ENCODE data around the gene CS. TPM values are rescaled to one million over a fixed set of nuclear protein-coding genes. Genes with fewer than 3 reads are reported as not detected.

Gene CS
- total and polyA plus RNA-seq, 2 of the 4 experiments (the other 2 are of a cell fraction), result 139 to 146 TPM

GRCh38 chr12:56300644-56301464, 724 bp upstream of the CS start:
- peak overlapping the region; percentile 95 to 98 for H4K8ac ChIP-seq (ENCODE audit: low read depth in 2 of 2, low read length in 2 of 2)
- H2BK20ac ChIP-seq (ENCODE audit: low read depth, low read length), result no peak overlapping the region
- peak overlapping the region; percentile 82 for H3K23ac ChIP-seq (ENCODE audit: low read depth, low read length)
- peak overlapping the region; percentile 92 for H3K4ac ChIP-seq (ENCODE audit: low read depth, low read length)
- peak overlapping the region; percentile 68 for H2BK5ac ChIP-seq (ENCODE audit: low read depth, low read length, poor library complexity, severe bottlenecking)
- WGBS, 2 experiments (ENCODE audit: extremely low coverage in 2 of 2, insufficient read length in 1 of 2), result 45% methylated on average over 12 of the region's 21 CpGs; no CpG with 5 or more reads in 1 of the 2 experiments
- H2BK120ac ChIP-seq (ENCODE audit: low read depth, low read length), result peak overlapping the region; percentile 38
- peaks cover 11% of the 10 kb centered on the region for H3K9me1 ChIP-seq (ENCODE audit: insufficient read depth, low read length)
- H3K36me3 ChIP-seq (ENCODE audit: control insufficient read depth, insufficient read depth, low read length), result peaks cover 9% of the 10 kb centered on the region
- peak overlapping the region; percentile 65 for H2AK5ac ChIP-seq (ENCODE audit: low read depth, low read length)
- ChIA-PET CTCF (no interaction called here), POLR2A (ENCODE audit: unreplicated experiment) (interaction anchor here (0.6 to 0.7 kb wide), 3 partner anchors 10 to 104 kb away, joined by 3 to 4 read pairs (median 3); no protein-coding TSS in a partner anchor)
- peak overlapping the region; percentile 45 for H3K4me3 ChIP-seq (ENCODE audit: insufficient read depth, low read depth, low read length)
- H4K5ac ChIP-seq (ENCODE audit: low read depth, low read length), result peak overlapping the region; percentile 80
- no peaks in the 10 kb centered on the region for H3K9me3 ChIP-seq (ENCODE audit: control insufficient read depth, insufficient read depth, low read length)
- in situ Hi-C loops (cut with MboI; ENCODE audit: low sequenced_read_pairs) (no loop called here), dilution Hi-C loops (cut with HindIII; ENCODE audit: low sequenced_read_pairs, unreplicated experiment) (no loop called here), intact Hi-C loops (cut with micrococcal nuclease) (no loop called here)
- H3K27me3 ChIP-seq (ENCODE audit: control insufficient read depth, insufficient read depth, low read length), result no peaks in the 10 kb centered on the region
- TF ChIP-seq MXI1 (IDR thresholded peaks at IDR 0.05; ENCODE audit: borderline replicate concordance, low read depth, low read length) (no peak), FOS (IDR thresholded peaks at IDR 0.05; ENCODE audit: low read depth, low read length) (no peak), CEBPB (IDR thresholded peaks at IDR 0.05; ENCODE audit: low read depth, low read length) (no peak), ELK1 (IDR thresholded peaks at IDR 0.05; ENCODE audit: borderline replicate concordance, low read depth, low read length) (no peak), NFE2L2 (IDR thresholded peaks at IDR 0.05; ENCODE audit: low read depth, low read length) (no peak), RAD21 (IDR thresholded peaks at IDR 0.05; ENCODE audit: low read length) (no peak), SMC3 (IDR thresholded peaks at IDR 0.05; ENCODE audit: low read depth, low read length) (no peak)
- peak overlapping the region; percentile 81 for H3K4me2 ChIP-seq (ENCODE audit: low read depth, low read length)
- H4K91ac ChIP-seq (ENCODE audit: insufficient read depth, low read depth, low read length), result peak overlapping the region; percentile 89
- H3K56ac ChIP-seq (ENCODE audit: extremely low read depth, insufficient read depth, low read length), result peak overlapping the region; percentile 84
- ATAC-seq (ENCODE audit: low read depth) (peak; percentile 2), DNase-seq (no peak)
- H3K79me1 ChIP-seq (ENCODE audit: low read depth in 1 of 2, low read length in 2 of 2), result peaks cover 17 to 60% of the 10 kb centered on the region in 2 experiments
- H3K18ac ChIP-seq (ENCODE audit: low read depth, low read length), result peak overlapping the region; percentile 36; the same call in 1 of the 2 replicates
- peaks cover 11% of the 10 kb centered on the region; the same call in 1 of the 2 replicates for H4K20me1 ChIP-seq (ENCODE audit: insufficient read depth, low read length)
- peak overlapping the region; percentile 85 for H3K14ac ChIP-seq (replicated peaks; ENCODE audit: low read depth, low read length)
- H3K9ac ChIP-seq (ENCODE audit: low read depth, low read length), result peak overlapping the region; percentile 69
- BruUV-seq (replicated peaks), result no TSS peak
- peak overlapping the region; percentile 63 for H2AK9ac ChIP-seq (replicated peaks; ENCODE audit: low read depth, low read length, poor library complexity)
- H2AFZ ChIP-seq (replicated peaks; ENCODE audit: low read length, poor library complexity), result peak overlapping the region; percentile 85
- H2BK15ac ChIP-seq (ENCODE audit: low read depth, low read length), result peak overlapping the region; percentile 39; the same call in 1 of the 3 replicates
- peaks cover 9% of the 10 kb centered on the region; the same call in 1 of the 2 replicates for H3K4me1 ChIP-seq (ENCODE audit: control insufficient read depth, insufficient read depth, low read length)
- H3K27ac ChIP-seq (ENCODE audit: insufficient read depth, low read length), result peak overlapping the region; percentile 66
